B cell (primary cell): ENCODE results near the gene STAG2. TPM values are rescaled to one million over a fixed set of nuclear protein-coding genes. Genes with fewer than 3 reads are reported as not detected.

Source experiments
- ATAC-seq: fragments of 200-7000 bp; cut with Tn5 transposase; one replicate; pipeline ENCODE4 v1.10.0; 2021; ENCODE audit warnings: low read depth, mild to moderate bottlenecking, moderate number of reproducible peaks, moderate library complexity
- CTCF ChIA-PET: fragments of 350-600 bp; sonication (Branson Sonifier 250); formaldehyde crosslinking; loops from one replicate; lab custom pipeline; 2021; ENCODE audit warnings: antibody characterized with exemption, inconsistent platforms; lab: Charles Lee
- POLR2A ChIA-PET: fragments of 350-600 bp; sonication (Branson Sonifier 250); formaldehyde crosslinking; loops from one replicate; lab custom pipeline; 2021; ENCODE audit warnings: antibody characterized with exemption; lab: Charles Lee
- DNase-seq: peaks from one replicate; pipeline ENCODE4 v3.0.0; 2013
- H2AFZ ChIP-seq: 2 replicates; pipeline ENCODE4 v1.6.1; 2012; ENCODE audit warnings: mild to moderate bottlenecking, low read depth, low read length; ENCODE audit not compliant: insufficient read depth, poor library complexity, severe bottlenecking
- H3K27ac ChIP-seq, 2 donors: 1 replicate in 1 of 2; 2 replicates in 1 of 2; pipeline ENCODE4 v1.5.1; 2012 to 2013; ENCODE audit warnings: low read length in 2 of 2, mild to moderate bottlenecking in 2 of 2, moderate library complexity in 1 of 2
- H3K27me3 ChIP-seq, 4 experiments: fragments of 200-600 bp in 1 of 4; sonication (generic) in 1 of 4; replicated peaks in 1 of 4; 1 replicate in 2 of 4; 2 replicates in 2 of 4; pipeline versions ENCODE4 v1.6.1 to v1.7.0; 2013 to 2016; ENCODE audit warnings: low read length in 3 of 4, mild to moderate bottlenecking in 2 of 4, mixed read lengths in 1 of 4, moderate library complexity in 1 of 4; ENCODE audit not compliant: insufficient read depth in 4 of 4, control insufficient read depth in 3 of 4; ENCODE audit errors: control extremely low read depth in 1 of 4
- H3K36me3 ChIP-seq, 2 experiments: replicated peaks in 1 of 2; 1 replicate in 1 of 2; 2 replicates in 1 of 2; pipeline versions ENCODE4 v1.6.1 to v1.7.1; 2013; ENCODE audit warnings: low read length in 1 of 2; ENCODE audit not compliant: insufficient read depth in 2 of 2, control insufficient read depth in 1 of 2; ENCODE audit errors: control extremely low read depth in 1 of 2, extremely low read depth in 1 of 2
- H3K4me1 ChIP-seq, 2 donors: fragments of 200-600 bp in 1 of 2; sonication (generic) in 1 of 2; 1 replicate in 1 of 2; 2 replicates in 1 of 2; pipeline versions ENCODE4 v1.5.1 to v1.6.1; 2013 to 2017; ENCODE audit warnings: low read length in 2 of 2; ENCODE audit not compliant: control insufficient read depth in 2 of 2, insufficient read depth in 2 of 2
- H3K4me2 ChIP-seq: replicated peaks from 2 replicates; pipeline ENCODE3; 2012; ENCODE audit warnings: mild to moderate bottlenecking, low read depth, low read length; ENCODE audit not compliant: poor library complexity, severe bottlenecking
- H3K4me3 ChIP-seq, 5 experiments: fragments of 200-600 bp in 1 of 5; sonication (generic) in 1 of 5; 1 replicate in 3 of 5; 2 replicates in 2 of 5; pipeline versions ENCODE4 v1.5.1 to v1.7.0; 2011 to 2016; ENCODE audit warnings: low read length in 4 of 5, mild to moderate bottlenecking in 4 of 5, low read depth in 2 of 5, control low read depth in 1 of 5, moderate library complexity in 1 of 5; ENCODE audit not compliant: insufficient read depth in 1 of 5; ENCODE audit errors: control extremely low read depth in 1 of 5, extremely low read depth in 1 of 5
- H3K79me2 ChIP-seq: fragments of 200-600 bp; sonication (generic); one replicate; pipeline ENCODE4 v1.6.0; 2016; ENCODE audit warnings: low read length; ENCODE audit not compliant: control insufficient read depth, insufficient read depth
- H3K9ac ChIP-seq: fragments of 200-600 bp; sonication (generic); 2 replicates; pipeline ENCODE4 v1.6.1; 2017; ENCODE audit warnings: mild to moderate bottlenecking, low read length, moderate library complexity
- H3K9me3 ChIP-seq, 3 donors: one replicate each; pipeline versions ENCODE4 v1.6.1 to v1.7.1; 2013; ENCODE audit warnings: low read length in 2 of 3; ENCODE audit not compliant: control insufficient read depth in 2 of 3, insufficient read depth in 1 of 3; ENCODE audit errors: control extremely low read depth in 1 of 3
- H4K20me1 ChIP-seq: 2 replicates; pipeline ENCODE4 v1.6.0; 2012; ENCODE audit warnings: mild to moderate bottlenecking, low read length; ENCODE audit not compliant: insufficient read depth, control insufficient read depth, poor library complexity, severe bottlenecking
- H3K27ac Mint-ChIP-seq: one replicate; pipeline ENCODE4 v1.8.0; 2021; ENCODE audit warnings: mixed read lengths
- H3K27me3 Mint-ChIP-seq: one replicate; pipeline ENCODE4 v1.8.0; 2021; ENCODE audit warnings: mixed read lengths
- H3K4me1 Mint-ChIP-seq: one replicate; pipeline ENCODE4 v1.8.0; 2021; ENCODE audit warnings: mixed read lengths
- H3K4me3 Mint-ChIP-seq: one replicate; pipeline ENCODE4 v1.8.0; 2021; ENCODE audit warnings: mixed read lengths
- H3K9me3 Mint-ChIP-seq: one replicate; pipeline ENCODE4 v1.8.0; 2022; ENCODE audit warnings: mixed read lengths; ENCODE audit not compliant: insufficient read depth
- EZH2 ChIP-seq: IDR thresholded peaks from 2 replicates; pipeline ENCODE4 v1.6.1; 2012; ENCODE audit warnings: borderline replicate concordance, low read depth, mild to moderate bottlenecking, moderate library complexity, low read length; ENCODE audit not compliant: insufficient read depth, poor library complexity, severe bottlenecking
- WGBS: methylation state at CpG from one replicate; pipeline ENCODE4 v1.1.5; 2013; ENCODE audit warnings: missing lambda C conversion rate; ENCODE audit not compliant: insufficient coverage; 5-methylcytosine and 5-hydroxymethylcytosine counted together
- intact Hi-C: fragments of 100-400 bp; cut with micrococcal nuclease; formaldehyde crosslinking; loops from one replicate; pipeline ENCODE4 v1.10.0; 2022
- polyA plus RNA-seq: library from polyadenylated mRNA; depleted of rRNA; stranded (reverse); fragments of >200 nt; gene quantifications from 2 replicates; pipeline ENCODE4 v1.2.3, GENCODE V29; 2012
- total RNA-seq, 2 donors: library from RNA; stranded (reverse); fragments of 120-200 nt in 1 of 2; gene quantifications; 1 replicate in 1 of 2; 2 replicates in 1 of 2; pipeline versions ENCODE4 v1.2.3 to v1.2.4, GENCODE V29; 2013 to 2022
- TF ChIP-seq, protein P1 (sequence below): fragments of 200-600 bp; IDR thresholded peaks from one replicate; pipeline ENCODE4 v1.8.0; 2022; ENCODE audit warnings: antibody characterized with exemption, mild to moderate bottlenecking

STAG2 gene
- total and polyA plus RNA-seq, 2 donors (not counting 1 experiment from before 2014, with no cell fraction given), result 15.3 to 117 TPM

DNA sequence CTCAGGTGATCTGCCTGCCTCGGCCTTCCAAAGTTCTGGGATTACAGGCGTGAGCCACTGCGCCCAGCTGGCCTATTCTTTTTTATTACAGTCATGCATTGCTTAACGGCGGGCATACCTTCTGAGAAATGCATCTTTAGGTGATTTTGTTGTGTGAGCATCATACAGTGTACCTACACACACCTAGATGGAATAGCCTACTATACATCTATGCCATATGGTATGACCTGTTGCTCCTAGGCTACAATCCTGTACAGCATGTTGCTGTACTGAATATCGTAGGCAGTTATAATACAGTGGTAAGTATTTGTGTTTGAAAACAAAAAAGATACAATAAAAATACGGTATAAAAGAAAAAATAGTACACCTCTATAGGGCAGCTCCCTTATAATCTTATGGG lies 6.0 kb downstream of the STAG2 start:
- POLR2A ChIA-PET, result no interaction called here
- intact Hi-C loops, result no loop called here

DNA sequence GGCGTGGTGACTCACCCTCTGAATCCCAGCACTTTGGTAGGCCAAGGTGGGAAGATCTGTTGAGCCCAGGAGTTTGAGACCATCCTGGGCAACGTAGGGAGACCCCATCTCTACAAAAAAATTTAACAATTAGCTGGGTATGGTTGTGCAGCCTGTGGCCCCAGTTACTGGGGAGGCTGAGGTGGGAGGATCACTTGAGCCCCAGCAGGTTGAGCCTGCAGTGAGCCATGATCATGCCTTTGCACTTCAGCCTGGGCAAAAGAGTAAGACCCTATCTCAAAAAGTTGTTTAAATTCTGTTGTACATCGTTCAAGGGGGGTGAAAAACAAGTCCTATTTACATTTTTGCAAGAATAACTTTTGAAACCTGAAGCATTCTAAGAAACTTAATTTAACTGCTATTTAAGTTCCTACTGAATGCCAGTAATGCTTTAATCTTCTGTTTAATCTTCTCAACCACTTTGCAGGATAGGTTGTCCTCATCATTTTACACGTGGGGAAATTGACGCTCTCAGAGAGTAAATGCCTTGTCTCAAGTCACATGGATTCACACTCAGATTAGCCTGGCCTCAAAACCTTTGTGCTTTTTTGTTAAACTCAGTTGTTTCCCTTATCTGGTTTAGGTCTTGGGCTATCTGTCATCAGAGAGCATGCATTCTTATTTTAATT lies 7.0 kb downstream of the STAG2 start:
- no peaks in the 10 kb centered on the region for H3K9me3 Mint-ChIP-seq
- no peaks in the 10 kb centered on the region for H3K27me3 Mint-ChIP-seq
- H3K9me3 ChIP-seq, result peaks cover 0 to 2% (median 0%) of the 10 kb centered on the region in 3 donors
- intact Hi-C loops, result no loop called here
- H2AFZ ChIP-seq, result no peak overlapping the region
- peaks cover 12% of the 10 kb centered on the region for H4K20me1 ChIP-seq
- H3K27ac ChIP-seq, result no peak overlapping the region
- no peak overlapping the region for H3K27ac Mint-ChIP-seq
- H3K27me3 ChIP-seq, result no peaks in the 10 kb centered on the region
- H3K79me2 ChIP-seq, result peaks cover 97% of the 10 kb centered on the region
- TF ChIP-seq EZH2, result no peak
- TF ChIP-seq, protein P1, sequence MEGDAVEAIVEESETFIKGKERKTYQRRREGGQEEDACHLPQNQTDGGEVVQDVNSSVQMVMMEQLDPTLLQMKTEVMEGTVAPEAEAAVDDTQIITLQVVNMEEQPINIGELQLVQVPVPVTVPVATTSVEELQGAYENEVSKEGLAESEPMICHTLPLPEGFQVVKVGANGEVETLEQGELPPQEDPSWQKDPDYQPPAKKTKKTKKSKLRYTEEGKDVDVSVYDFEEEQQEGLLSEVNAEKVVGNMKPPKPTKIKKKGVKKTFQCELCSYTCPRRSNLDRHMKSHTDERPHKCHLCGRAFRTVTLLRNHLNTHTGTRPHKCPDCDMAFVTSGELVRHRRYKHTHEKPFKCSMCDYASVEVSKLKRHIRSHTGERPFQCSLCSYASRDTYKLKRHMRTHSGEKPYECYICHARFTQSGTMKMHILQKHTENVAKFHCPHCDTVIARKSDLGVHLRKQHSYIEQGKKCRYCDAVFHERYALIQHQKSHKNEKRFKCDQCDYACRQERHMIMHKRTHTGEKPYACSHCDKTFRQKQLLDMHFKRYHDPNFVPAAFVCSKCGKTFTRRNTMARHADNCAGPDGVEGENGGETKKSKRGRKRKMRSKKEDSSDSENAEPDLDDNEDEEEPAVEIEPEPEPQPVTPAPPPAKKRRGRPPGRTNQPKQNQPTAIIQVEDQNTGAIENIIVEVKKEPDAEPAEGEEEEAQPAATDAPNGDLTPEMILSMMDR, result no peak
- H3K4me3 ChIP-seq, result no peak overlapping the region
- no peak overlapping the region for H3K4me2 ChIP-seq
- ChIA-PET POLR2A (no interaction called here), CTCF (no interaction called here)
- peaks cover 11 to 20% of the 10 kb centered on the region in 2 donors for H3K4me1 ChIP-seq
- no peak for DNase-seq
- ATAC-seq, result no peak
- peaks cover 0 to 3% of the 10 kb centered on the region in 2 experiments for H3K36me3 ChIP-seq
- H3K4me1 Mint-ChIP-seq, result peaks cover 58% of the 10 kb centered on the region
- H3K4me3 Mint-ChIP-seq, result no peak overlapping the region
- H3K9ac ChIP-seq, result no peak overlapping the region
- WGBS, result no CpG with 5 or more reads among the region's 5 CpGs

More for the DNA sequence above, 6.0 kb downstream of the STAG2 start:
- no CpG with 5 or more reads among the region's 7 CpGs for WGBS
- Histone ChIP-seq H3K27me3 (no peaks in the 10 kb centered on the region), H3K27ac (no peak overlapping the region), H3K4me3 (no peak overlapping the region), H3K79me2 (peaks cover 95% of the 10 kb centered on the region), H3K36me3 (peaks cover 0 to 3% of the 10 kb centered on the region in 2 experiments), H3K9ac (no peak overlapping the region), H2AFZ (no peak overlapping the region), H3K4me2 (no peak overlapping the region), H3K4me1 (peaks cover 11 to 20% of the 10 kb centered on the region in 2 donors), H3K9me3 (peaks cover 0 to 2% (median 0%) of the 10 kb centered on the region in 3 donors), H4K20me1 (peaks cover 12% of the 10 kb centered on the region)
- no peaks in the 10 kb centered on the region for H3K9me3 Mint-ChIP-seq
- CTCF ChIA-PET, result no interaction called here
- ATAC-seq (no peak), DNase-seq (no peak)
- H3K4me1 Mint-ChIP-seq, result peaks cover 58% of the 10 kb centered on the region
- no peaks in the 10 kb centered on the region for H3K27me3 Mint-ChIP-seq
- no peak overlapping the region for H3K27ac Mint-ChIP-seq
- no peak for TF ChIP-seq EZH2
- no peak overlapping the region for H3K4me3 Mint-ChIP-seq
